DMS 273 treated with DMSO at 0.1 percent for 48 hours (cell line): Measurements from ENCODE around the gene ATP8B2.
"Not testable (repeated sequence)": the region's sequence is repeated elsewhere in the genome, so short reads cannot be mapped to it uniquely, and the experiment has no call there.

Experiments
- DNase-seq: peaks from one replicate; lab custom pipeline; 2025; lab: John Stamatoyannopoulos, UW

ATP8B2 gene

GRCh38 chr1:154346276-154346917 lies 21.1 kb downstream of the ATP8B2 start:
- no peak for DNase-seq

GRCh38 chr1:154347961-154348360 lies 22.6 kb downstream of the ATP8B2 start:
- no peak for DNase-seq

GRCh38 chr1:154348429-154349076 lies 23.2 kb downstream of the ATP8B2 start:
- no peak for DNase-seq

- no peak for DNase-seq
These were observed 23.8 kb downstream of the ATP8B2 start for GRCh38 chr1:154349121-154349520.

- no peak for DNase-seq
These were observed 25.1 kb downstream of the ATP8B2 start for GRCh38 chr1:154350383-154350782.

GRCh38 chr1:154351363-154352068 lies 26.2 kb downstream of the ATP8B2 start:
- DNase-seq, result peak; percentile 57

- no peak for DNase-seq
These were observed 26.9 kb downstream of the ATP8B2 start for GRCh38 chr1:154352245-154352580.

- DNase-seq, result peak; percentile 82
These were observed 27.5 kb downstream of the ATP8B2 start for GRCh38 chr1:154352581-154353459.

- peak; percentile 19 for DNase-seq
These were observed 28.2 kb downstream of the ATP8B2 start for GRCh38 chr1:154353460-154353904.

GRCh38 chr1:154353966-154354365 lies 28.6 kb downstream of the ATP8B2 start:
- no peak for DNase-seq

- DNase-seq, result no peak
These were observed 33.2 kb downstream of the ATP8B2 start for GRCh38 chr1:154358519-154358918.

GRCh38 chr1:154360288-154360687 lies 35.0 kb downstream of the ATP8B2 start:
- no peak for DNase-seq

GRCh38 chr1:154360881-154361280 lies 35.6 kb downstream of the ATP8B2 start:
- DNase-seq, result not testable (repeated sequence)

- no peak for DNase-seq
These were observed 36.0 kb downstream of the ATP8B2 start for GRCh38 chr1:154361357-154361756.

- DNase-seq, result no peak
These were observed 46.1 kb downstream of the ATP8B2 start for GRCh38 chr1:154371436-154371835.

- not testable (repeated sequence) for DNase-seq
These were observed 48.5 kb downstream of the ATP8B2 start for GRCh38 chr1:154373777-154374357.

GRCh38 chr1:154379301-154379700 lies 54.0 kb downstream of the ATP8B2 start:
- DNase-seq, result no peak

GRCh38 chr1:154384650-154385489 lies 59.5 kb downstream of the ATP8B2 start:
- DNase-seq, result no peak

- DNase-seq, result no peak
These were observed 61.5 kb downstream of the ATP8B2 start for GRCh38 chr1:154386643-154387352.

GRCh38 chr1:154391086-154391770 lies 65.9 kb downstream of the ATP8B2 start:
- DNase-seq, result no peak
